Ectodermal cell (in vitro differentiated cells): ENCODE results near the gene CTNS.

Source experiments
- H3K27ac ChIP-seq: 2 replicates; pipeline ENCODE4 v1.7.0; 2013; ENCODE audit warnings: mild to moderate bottlenecking, low read depth, low read length; ENCODE audit not compliant: insufficient read depth, poor library complexity, severe bottlenecking
- H3K27me3 ChIP-seq: 2 replicates; pipeline ENCODE4 v1.7.0; 2013; ENCODE audit warnings: mild to moderate bottlenecking, low read length; ENCODE audit not compliant: insufficient read depth, control insufficient read depth, poor library complexity, severe bottlenecking
- H3K36me3 ChIP-seq: one replicate; pipeline ENCODE4 v1.7.0; 2013; ENCODE audit warnings: low read length; ENCODE audit not compliant: control insufficient read depth, insufficient read depth
- H3K4me1 ChIP-seq: one replicate; pipeline ENCODE4 v1.7.0; 2013; ENCODE audit warnings: low read length; ENCODE audit not compliant: control insufficient read depth, insufficient read depth
- H3K4me3 ChIP-seq: 2 replicates; pipeline ENCODE4 v1.7.0; 2013; ENCODE audit warnings: low read depth, low read length, control low read depth; ENCODE audit not compliant: insufficient read depth
- H3K9me3 ChIP-seq: 2 replicates; pipeline ENCODE4 v1.7.0; 2013; ENCODE audit warnings: mild to moderate bottlenecking, low read length, moderate library complexity; ENCODE audit not compliant: control insufficient read depth
- WGBS, 2 experiments: methylation state at CpG; one replicate each; pipeline ENCODE4 v1.1.7; 2013; ENCODE audit warnings: missing lambda C conversion rate in 2 of 2; 5-methylcytosine and 5-hydroxymethylcytosine counted together

CTNS gene

DNA sequence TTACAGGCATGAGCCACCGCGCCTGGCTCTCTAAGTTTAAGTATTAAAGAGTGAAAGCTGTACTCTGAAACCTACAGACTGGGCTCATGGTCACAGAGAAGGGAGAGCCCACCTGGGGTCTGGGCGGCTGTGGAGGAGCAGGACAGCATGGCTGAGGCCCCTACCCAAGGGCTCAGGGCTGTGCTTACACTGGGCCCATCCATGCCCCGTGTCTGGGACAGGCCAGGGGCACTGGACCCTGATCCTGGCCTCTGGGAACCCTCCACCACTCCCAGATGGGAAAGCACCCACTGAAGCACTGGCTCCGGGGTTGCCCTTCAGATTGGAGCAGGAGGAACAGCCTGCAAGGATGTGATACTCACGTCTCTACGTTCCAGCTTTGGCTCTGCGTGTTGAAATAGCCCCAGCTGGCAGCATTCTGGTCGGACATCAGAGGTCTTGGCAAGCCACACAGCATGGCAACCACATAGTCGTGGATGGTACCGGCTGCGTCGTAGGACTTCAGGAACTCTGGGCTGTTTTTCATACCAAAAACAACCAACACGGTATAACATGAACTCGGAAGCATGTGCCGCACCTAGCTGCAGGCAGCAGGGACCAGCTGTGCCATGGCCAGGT is 13.5 kb upstream of the CTNS start:
- 95% methylated on average over 16 of the region's 16 CpGs for WGBS, 2 experiments
- H3K36me3 ChIP-seq = peaks cover 44% of the 10 kb centered on the region

DNA sequence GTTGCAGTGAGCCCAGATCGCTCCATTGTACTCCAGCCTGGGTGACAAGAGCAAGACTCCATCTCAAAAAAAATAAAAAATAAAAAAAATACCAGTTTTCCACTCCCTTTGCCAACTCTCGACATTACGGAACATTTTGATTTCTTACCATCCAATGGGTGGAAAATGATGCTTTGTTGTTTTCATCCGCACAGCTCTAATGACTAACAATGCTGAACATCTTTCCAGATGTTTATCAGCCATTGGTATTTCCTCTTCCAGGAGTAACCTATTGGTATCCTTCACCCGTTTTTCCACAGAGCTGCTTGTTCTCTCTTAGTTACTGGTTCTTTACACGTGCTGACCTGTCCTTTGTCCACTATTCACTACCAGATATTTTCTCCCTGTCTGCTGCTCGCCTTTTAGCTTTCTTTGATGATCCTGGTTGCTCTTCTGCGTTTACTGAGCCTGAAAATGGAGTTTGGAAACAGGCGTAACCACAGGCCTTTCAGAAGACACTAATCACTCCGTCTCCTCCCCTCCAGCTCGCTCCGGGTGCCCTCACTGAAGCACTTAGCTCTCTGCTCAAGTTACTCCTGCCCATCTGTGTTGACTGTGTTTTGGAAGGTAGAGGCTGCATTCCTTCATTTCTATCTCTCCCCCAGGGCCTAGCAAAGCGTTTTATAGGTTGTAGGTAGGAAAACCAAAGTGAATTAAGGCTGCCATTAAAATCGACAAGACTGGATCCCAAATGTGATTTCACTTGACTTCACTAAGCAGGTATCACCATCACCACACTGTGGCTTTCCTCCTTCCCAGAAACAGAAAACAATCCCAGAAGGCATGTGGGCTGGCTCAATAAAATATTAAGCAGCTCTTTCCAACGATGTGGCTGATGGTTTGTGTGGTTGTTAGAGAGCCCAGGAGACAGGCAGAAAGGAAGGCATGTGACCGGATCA is 9.5 kb upstream of the CTNS start:
- Histone ChIP-seq H3K36me3 (peaks cover 24% of the 10 kb centered on the region), H3K9me3 (no peaks in the 10 kb centered on the region), H3K27ac (no peak overlapping the region), H3K4me1 (no peaks in the 10 kb centered on the region), H3K27me3 (no peaks in the 10 kb centered on the region), H3K4me3 (no peak overlapping the region)
- 85 to 94% methylated on average over 15 to 16 of the region's 16 CpGs for WGBS, 2 experiments

More for the DNA sequence above, 13.5 kb upstream of the CTNS start:
- Histone ChIP-seq H3K4me1 (no peaks in the 10 kb centered on the region), H3K4me3 (no peak overlapping the region), H3K9me3 (no peaks in the 10 kb centered on the region), H3K27me3 (no peaks in the 10 kb centered on the region), H3K27ac (no peak overlapping the region)

DNA sequence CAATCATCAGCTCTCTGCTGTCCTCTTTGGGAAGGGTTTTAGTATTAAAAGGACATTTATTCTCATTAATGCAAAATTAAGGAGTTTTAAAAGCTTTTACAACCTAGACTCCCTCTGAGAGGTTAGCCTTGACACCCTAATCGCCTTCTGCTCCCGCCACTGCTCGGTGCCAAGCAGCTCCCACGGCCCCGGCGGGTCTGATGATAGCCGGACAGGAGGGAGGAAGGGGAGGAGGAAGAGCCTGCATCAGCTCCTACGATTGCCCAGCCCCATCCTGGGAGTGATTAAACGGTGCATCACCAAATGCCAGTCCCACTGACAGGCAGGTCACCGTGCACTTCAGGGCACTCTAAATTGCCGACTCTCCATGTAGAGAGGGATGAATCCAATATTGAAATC is 8.8 kb upstream of the CTNS start:
- no peak overlapping the region for H3K4me3 ChIP-seq
- H3K9me3 ChIP-seq = no peaks in the 10 kb centered on the region
- H3K27me3 ChIP-seq = no peaks in the 10 kb centered on the region
- WGBS, 2 experiments = 95 to 98% methylated on average over 10 to 11 of the region's 11 CpGs
- H3K27ac ChIP-seq = no peak overlapping the region
- H3K4me1 ChIP-seq = no peaks in the 10 kb centered on the region
- H3K36me3 ChIP-seq = peaks cover 26% of the 10 kb centered on the region

DNA sequence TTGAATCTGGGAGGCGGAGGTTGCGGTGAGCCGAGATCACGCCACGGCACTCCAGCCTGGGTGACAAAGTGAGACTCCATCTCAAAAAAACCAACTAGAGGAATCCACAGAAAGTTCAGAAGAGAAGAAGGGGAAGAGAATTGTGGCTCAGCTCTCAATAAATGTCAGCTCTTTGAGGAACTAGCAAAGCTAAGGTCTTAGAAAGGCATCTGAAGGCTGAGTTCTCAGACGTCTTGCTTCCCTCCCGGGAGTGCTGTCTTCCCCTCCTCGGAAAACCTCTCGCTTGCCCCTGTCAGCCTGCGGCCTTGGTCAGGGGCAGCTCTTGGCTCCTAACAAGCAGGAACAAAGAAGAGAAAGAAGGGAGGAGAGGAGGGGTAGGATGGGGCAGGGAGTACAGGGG is 5.8 kb upstream of the CTNS start:
- Histone ChIP-seq H3K27me3 (no peaks in the 10 kb centered on the region), H3K36me3 (peaks cover 12% of the 10 kb centered on the region), H3K4me1 (peaks cover 5% of the 10 kb centered on the region), H3K9me3 (no peaks in the 10 kb centered on the region), H3K4me3 (no peak overlapping the region), H3K27ac (no peak overlapping the region)
- 93 to 96% methylated on average over 10 of the region's 10 CpGs for WGBS, 2 experiments

DNA sequence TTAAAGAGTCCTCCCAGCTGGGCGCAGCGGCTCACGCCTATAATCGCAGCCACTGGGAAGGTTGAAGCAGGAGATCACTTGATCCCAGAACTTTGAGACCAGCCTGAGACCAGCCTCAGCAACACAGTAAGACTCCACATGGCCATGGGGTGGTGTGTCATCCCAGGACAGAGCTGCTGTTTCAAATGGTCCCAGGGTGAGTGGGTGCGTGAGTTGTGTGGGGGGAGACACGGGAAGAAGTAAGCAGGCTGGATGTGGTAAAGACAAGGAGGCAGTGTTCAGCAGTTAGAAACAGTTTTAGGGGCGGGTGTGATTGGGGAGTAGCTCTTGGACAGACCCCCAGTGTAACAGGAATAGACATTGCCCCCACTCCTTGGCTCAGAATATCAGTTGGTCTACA is 4.3 kb upstream of the CTNS start:
- WGBS, 2 experiments = 96 to 97% methylated on average over 7 of the region's 7 CpGs
- no peak overlapping the region for H3K27ac ChIP-seq
- H3K4me3 ChIP-seq = no peak overlapping the region
- peaks cover 5% of the 10 kb centered on the region for H3K4me1 ChIP-seq
- H3K27me3 ChIP-seq = no peaks in the 10 kb centered on the region
- no peaks in the 10 kb centered on the region for H3K9me3 ChIP-seq
- peaks cover 8% of the 10 kb centered on the region for H3K36me3 ChIP-seq

GRCh38 chr17:3635474-3636153 is 946 bp upstream of the CTNS start:
- Histone ChIP-seq H3K4me3 (peak overlapping the region; percentile 78), H3K4me1 (peaks cover 15% of the 10 kb centered on the region), H3K36me3 (peaks cover 4% of the 10 kb centered on the region), H3K9me3 (no peaks in the 10 kb centered on the region), H3K27me3 (no peaks in the 10 kb centered on the region), H3K27ac (no peak overlapping the region)
- 25% methylated on average over 38 of the region's 38 CpGs for WGBS, 2 experiments

DNA sequence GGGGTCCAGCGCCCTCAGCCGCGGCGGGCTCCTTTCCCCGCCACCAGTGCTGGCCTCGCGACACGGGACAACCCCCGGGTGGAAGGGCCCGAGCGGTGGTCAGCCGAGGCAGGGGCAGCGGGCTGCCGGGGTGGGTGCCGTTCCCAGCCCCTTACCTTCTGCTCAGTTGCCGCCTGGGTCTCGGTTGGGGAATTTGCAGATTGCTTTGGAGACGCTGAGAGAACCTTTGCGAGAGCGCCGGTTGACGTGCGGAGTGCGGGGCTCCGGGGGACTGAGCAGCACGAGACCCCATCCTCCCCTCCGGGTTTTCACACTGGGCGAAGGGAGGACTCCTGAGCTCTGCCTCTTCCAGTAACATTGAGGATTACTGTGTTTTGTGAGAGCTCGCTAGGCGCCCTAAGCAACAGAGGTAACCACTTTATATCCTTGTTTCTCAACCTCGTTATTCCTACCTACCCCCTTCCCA is 381 bp downstream of the CTNS start:
- 2 to 3% methylated on average over 31 of the region's 31 CpGs for WGBS, 2 experiments
- peaks cover 4% of the 10 kb centered on the region for H3K36me3 ChIP-seq
- no peak overlapping the region for H3K27ac ChIP-seq

GRCh38 chr17:3639981-3640596 is 3.5 kb downstream of the CTNS start:
- no peaks in the 10 kb centered on the region for H3K36me3 ChIP-seq
- no peaks in the 10 kb centered on the region for H3K27me3 ChIP-seq
- H3K9me3 ChIP-seq = no peaks in the 10 kb centered on the region
- H3K27ac ChIP-seq = no peak overlapping the region
- no peak overlapping the region for H3K4me3 ChIP-seq
- WGBS, 2 experiments = 68 to 76% methylated on average over 7 of the region's 7 CpGs
- peaks cover 10% of the 10 kb centered on the region for H3K4me1 ChIP-seq

More for the DNA sequence above, 381 bp downstream of the CTNS start:
- Histone ChIP-seq H3K9me3 (no peaks in the 10 kb centered on the region), H3K4me3 (peak overlapping the region; percentile 78), H3K4me1 (peaks cover 15% of the 10 kb centered on the region), H3K27me3 (no peaks in the 10 kb centered on the region)

- H3K9me3 ChIP-seq = no peaks in the 10 kb centered on the region
- no peak overlapping the region for H3K4me3 ChIP-seq
- H3K36me3 ChIP-seq = no peaks in the 10 kb centered on the region
- H3K27me3 ChIP-seq = no peaks in the 10 kb centered on the region
- 72 to 73% methylated on average over 3 of the region's 3 CpGs for WGBS, 2 experiments
- no peak overlapping the region for H3K27ac ChIP-seq
- H3K4me1 ChIP-seq = peaks cover 10% of the 10 kb centered on the region
Observed at GRCh38 chr17:3641014-3641413, 4.5 kb downstream of the CTNS start.
